BJ (cell line): ENCODE results near the gene NDUFA3. TPM values are rescaled to one million over a fixed set of nuclear protein-coding genes. Genes with fewer than 3 reads are reported as not detected.

Experiments
- CTCF ChIA-PET: fragments of 350-600 bp; formaldehyde crosslinking; extraction: SDS; loops from one replicate; lab custom pipeline; 2021; ENCODE audit warnings: antibody characterized with exemption, inconsistent platforms; lab: Yijun Ruan, JAX
- POLR2A ChIA-PET: fragments of 300-600 bp; sonication (Branson Sonifier 250); formaldehyde crosslinking; extraction: SDS; loops from one replicate; lab custom pipeline; 2021; ENCODE audit warnings: antibody characterized with exemption; lab: Charles Lee
- DNase-seq: peaks from one replicate; pipeline ENCODE4 v3.0.0-alpha.2; 2011; ENCODE audit warnings: low read depth
- H3K27me3 ChIP-seq: 2 replicates; pipeline ENCODE4 v1.6.0; 2011; ENCODE audit warnings: low read length; ENCODE audit not compliant: control insufficient read depth, insufficient read depth
- H3K36me3 ChIP-seq: 2 replicates; pipeline ENCODE4 v1.5.1; 2011; ENCODE audit warnings: low read length; ENCODE audit not compliant: control insufficient read depth, insufficient read depth
- H3K4me3 ChIP-seq: 2 replicates; pipeline ENCODE4 v1.5.1; 2011; ENCODE audit warnings: low read depth, mild to moderate bottlenecking, control low read depth, low read length
- CTCF ChIP-seq: IDR thresholded peaks from 2 replicates; pipeline ENCODE4 v1.5.1; 2011; ENCODE audit warnings: low read depth, mild to moderate bottlenecking, control low read depth, inconsistent platforms, low read length, moderate library complexity; ENCODE audit not compliant: insufficient read depth
- polyA plus RNA-seq: library from polyadenylated mRNA; depleted of rRNA; stranded (reverse); fragments of >200 nt; gene quantifications from 2 replicates; pipeline ENCODE4 v1.2.3, GENCODE V29; 2011

NDUFA3 gene
- polyA plus RNA-seq, 1 experiment: 26.6 TPM

DNA sequence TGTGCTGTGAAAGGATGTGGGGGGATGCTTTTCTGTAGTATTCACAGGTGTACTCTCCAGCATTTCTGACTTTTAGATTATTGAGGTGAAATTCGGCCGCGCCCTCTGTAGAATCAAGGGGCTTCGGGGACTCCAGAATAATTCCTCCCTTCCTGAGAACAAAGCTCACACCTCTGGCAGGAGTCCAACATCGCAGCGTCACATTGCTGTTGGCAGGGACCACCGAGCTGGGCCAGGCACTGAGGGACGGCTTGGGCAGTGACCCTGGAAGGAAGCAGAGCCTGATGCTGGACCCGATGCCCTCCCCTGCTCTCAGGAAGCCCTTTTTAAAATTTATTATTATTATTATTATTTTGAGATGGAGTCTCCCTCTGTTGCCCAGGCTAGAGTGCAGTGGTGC lies 27.8 kb upstream of the NDUFA3 start:
- DNase-seq: no peak
- H3K36me3 ChIP-seq: no peaks in the 10 kb centered on the region
- H3K27me3 ChIP-seq: no peaks in the 10 kb centered on the region
- ChIA-PET CTCF (no interaction called here), POLR2A (no interaction called here)
- TF ChIP-seq CTCF: no peak
- H3K4me3 ChIP-seq: no peak overlapping the region

DNA sequence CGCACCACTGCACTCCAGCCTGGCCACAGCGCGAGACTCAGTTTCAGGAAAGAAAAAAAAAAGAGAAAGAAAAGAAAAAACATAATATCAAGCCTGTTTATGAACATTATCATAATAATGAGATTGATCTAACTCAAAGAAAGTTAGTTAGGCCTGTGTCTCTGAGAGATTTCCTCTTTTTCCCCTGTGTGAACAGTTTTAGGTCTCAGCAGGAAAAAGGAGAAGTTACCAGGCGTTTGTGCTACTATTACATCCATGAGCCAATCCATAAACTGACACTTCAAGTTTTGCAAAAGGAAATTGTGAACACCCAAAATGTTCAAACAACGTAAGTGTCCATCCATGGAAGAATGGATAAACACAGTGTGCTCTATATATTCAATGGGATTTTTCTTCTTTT lies 25.3 kb upstream of the NDUFA3 start:
- TF ChIP-seq CTCF: no peak
- no peaks in the 10 kb centered on the region for H3K27me3 ChIP-seq
- H3K36me3 ChIP-seq: no peaks in the 10 kb centered on the region
- no peak overlapping the region for H3K4me3 ChIP-seq
- ChIA-PET CTCF (no interaction called here), POLR2A (no interaction called here)
- DNase-seq: no peak

DNA sequence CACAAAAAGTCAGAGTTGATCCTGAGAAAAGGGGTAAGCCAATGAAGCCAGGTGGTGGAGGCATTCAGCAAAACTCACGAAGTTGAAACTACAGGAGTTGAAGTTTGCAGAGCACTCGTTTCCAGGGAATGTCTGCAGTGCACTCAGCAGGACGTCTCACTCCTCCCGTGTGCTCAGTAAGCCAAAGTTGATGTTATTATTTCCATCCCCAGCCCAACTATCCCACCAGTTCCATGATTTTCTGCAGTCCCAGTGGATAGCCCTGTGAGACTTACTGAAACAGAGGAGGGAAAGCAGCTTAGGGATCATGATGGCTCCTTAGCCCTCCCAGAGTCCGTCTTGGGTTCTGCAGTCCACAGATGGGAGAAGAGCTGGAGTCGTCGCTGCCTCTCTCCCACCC lies 21.6 kb upstream of the NDUFA3 start, which contains the start of gene TARM1:
Gene TARM1 (minus strand): TSS at position 334 of the 400 bp plus-strand sequence. CDS start 25 bp downstream, at position 309.
- no peak for TF ChIP-seq CTCF

GRCh38 chr19:54084410-54084809 lies 18.2 kb upstream of the NDUFA3 start:
- TF ChIP-seq CTCF: no peak
- DNase-seq: no peak
- CTCF ChIA-PET: no interaction called here
- POLR2A ChIA-PET: no interaction called here
- no peaks in the 10 kb centered on the region for H3K36me3 ChIP-seq
- H3K27me3 ChIP-seq: no peaks in the 10 kb centered on the region
- no peak overlapping the region for H3K4me3 ChIP-seq

More for the DNA sequence above, 21.6 kb upstream of the NDUFA3 start, which contains the start of gene TARM1:
- Histone ChIP-seq H3K27me3 (no peaks in the 10 kb centered on the region), H3K4me3 (no peak within 1 kb of the TSS), H3K36me3 (no peaks in the 10 kb centered on the region)
- ChIA-PET POLR2A (no interaction called here), CTCF (no interaction called here)
- no peak for DNase-seq

- no peak for TF ChIP-seq CTCF
- no peak overlapping the region for H3K4me3 ChIP-seq
- DNase-seq: no peak
- ChIA-PET CTCF (interaction anchor here (1.1 to 3.4 kb wide), 5 partner anchors 63 to 301 kb away, joined by 3 to 17 read pairs (median 6); no protein-coding TSS in a partner anchor), POLR2A (no interaction called here)
- no peaks in the 10 kb centered on the region for H3K36me3 ChIP-seq
- no peaks in the 10 kb centered on the region for H3K27me3 ChIP-seq
These were observed 8.1 kb upstream of the NDUFA3 start for GRCh38 chr19:54094426-54095000.
